CD14-positive monocyte (primary cell): Measurements from ENCODE around the gene CENPP. TPM values are rescaled to one million over a fixed set of nuclear protein-coding genes. Genes with fewer than 3 reads are reported as not detected.

Source experiments
- DNase-seq, 3 donors: peaks; one replicate each; pipeline ENCODE4 v3.0.0-alpha.2; 2011 to 2022
- H2AFZ ChIP-seq: 2 replicates; pipeline ENCODE4 v1.6.0; 2012; ENCODE audit warnings: mild to moderate bottlenecking, low read depth, low read length, inconsistent platforms; ENCODE audit not compliant: insufficient read depth, poor library complexity, severe bottlenecking
- H3K27ac ChIP-seq, 2 donors: 1 replicate in 1 of 2; 2 replicates in 1 of 2; pipeline ENCODE4 v1.5.1; 2012 to 2013; ENCODE audit warnings: low read length in 2 of 2, control low read depth in 1 of 2, inconsistent platforms in 1 of 2, low read depth in 1 of 2, mild to moderate bottlenecking in 1 of 2
- H3K27me3 ChIP-seq, 2 donors: one replicate each; pipeline versions ENCODE4 v1.6.0 to v1.6.1; 2011 to 2013; ENCODE audit warnings: low read length in 2 of 2; ENCODE audit not compliant: control insufficient read depth in 2 of 2, insufficient read depth in 2 of 2
- H3K36me3 ChIP-seq, 2 donors: replicated peaks in 1 of 2; 1 replicate in 1 of 2; 2 replicates in 1 of 2; pipeline versions ENCODE4 v1.5.1 to v1.6.1; 2012 to 2013; ENCODE audit warnings: low read length in 2 of 2, control low read depth in 1 of 2, inconsistent platforms in 1 of 2, mild to moderate bottlenecking in 1 of 2; ENCODE audit not compliant: insufficient read depth in 2 of 2, control insufficient read depth in 1 of 2
- H3K4me1 ChIP-seq, 2 donors: 1 replicate in 1 of 2; 2 replicates in 1 of 2; pipeline versions ENCODE4 v1.5.1 to v1.6.1; 2012 to 2013; ENCODE audit warnings: low read length in 2 of 2, control low read depth in 1 of 2, inconsistent platforms in 1 of 2, mild to moderate bottlenecking in 1 of 2, moderate library complexity in 1 of 2; ENCODE audit not compliant: insufficient read depth in 2 of 2, control insufficient read depth in 1 of 2
- H3K4me2 ChIP-seq: replicated peaks from 2 replicates; pipeline ENCODE3; 2012; ENCODE audit warnings: low read length, moderate library complexity, mild to moderate bottlenecking; ENCODE audit not compliant: poor library complexity, severe bottlenecking; ENCODE audit errors: extremely low read depth
- H3K4me3 ChIP-seq, 3 experiments: fragments of 200-600 bp in 1 of 3; sonication (generic) in 1 of 3; replicated peaks in 1 of 3; 1 replicate in 2 of 3; 2 replicates in 1 of 3; pipeline ENCODE4 v1.5.1; 2011 to 2013; ENCODE audit warnings: low read length in 3 of 3, mild to moderate bottlenecking in 3 of 3, control low read depth in 2 of 3, low read depth in 2 of 3, inconsistent platforms in 1 of 3, moderate library complexity in 1 of 3
- H3K79me2 ChIP-seq: 2 replicates; pipeline ENCODE4 v1.6.0; 2012; ENCODE audit warnings: mild to moderate bottlenecking, control low read depth, inconsistent platforms, low read length, moderate library complexity; ENCODE audit not compliant: insufficient read depth
- H3K9ac ChIP-seq: 2 replicates; pipeline ENCODE4 v1.6.0; 2017; ENCODE audit warnings: low read length, mild to moderate bottlenecking; ENCODE audit not compliant: insufficient read depth, poor library complexity, severe bottlenecking
- H3K9me3 ChIP-seq, 2 donors: replicated peaks in 1 of 2; 1 replicate in 1 of 2; 2 replicates in 1 of 2; pipeline versions ENCODE4 v1.5.1 to v1.6.1; 2012 to 2013; ENCODE audit warnings: low read length in 2 of 2, control low read depth in 1 of 2; ENCODE audit not compliant: control insufficient read depth in 1 of 2, insufficient read depth in 1 of 2
- H4K20me1 ChIP-seq: 2 replicates; pipeline ENCODE4 v1.6.0; 2012; ENCODE audit warnings: mild to moderate bottlenecking, low read length, control low read depth, moderate library complexity; ENCODE audit not compliant: insufficient read depth
- H3K27ac Mint-ChIP-seq, 7 donors: one replicate each; pipeline ENCODE4 v1.8.0; 2020; ENCODE audit warnings: mild to moderate bottlenecking in 7 of 7, mixed read lengths in 7 of 7, moderate library complexity in 6 of 7, inconsistent platforms in 2 of 7
- H3K27me3 Mint-ChIP-seq, 3 donors: one replicate each; pipeline ENCODE4 v1.8.0; 2021 to 2022; ENCODE audit warnings: low read depth in 3 of 3, mild to moderate bottlenecking in 3 of 3, mixed read lengths in 3 of 3, moderate library complexity in 3 of 3, inconsistent platforms in 1 of 3
- H3K36me3 Mint-ChIP-seq, 2 donors: one replicate each; pipeline ENCODE4 v1.8.0; 2020; ENCODE audit warnings: mixed read lengths in 2 of 2, inconsistent platforms in 1 of 2, mild to moderate bottlenecking in 1 of 2
- H3K4me1 Mint-ChIP-seq: one replicate; pipeline ENCODE4 v1.8.0; 2020; ENCODE audit warnings: mild to moderate bottlenecking, mixed read lengths
- H3K4me3 Mint-ChIP-seq, 2 donors: one replicate each; pipeline ENCODE4 v1.8.0; 2020; ENCODE audit warnings: mild to moderate bottlenecking in 2 of 2, mixed read lengths in 2 of 2, moderate library complexity in 1 of 2
- H3K9me3 Mint-ChIP-seq, 7 donors: one replicate each; pipeline ENCODE4 v1.8.0; 2020 to 2022; ENCODE audit warnings: mixed read lengths in 7 of 7, mild to moderate bottlenecking in 6 of 7, moderate library complexity in 6 of 7, inconsistent platforms in 2 of 7
- CTCF ChIP-seq: fragments of 200-600 bp; IDR thresholded peaks from one replicate; pipeline ENCODE4 v1.8.0; 2022; ENCODE audit warnings: antibody characterized with exemption, mild to moderate bottlenecking
- WGBS: methylation state at CpG from one replicate; pipeline ENCODE4 v1.1.5; 2013; ENCODE audit warnings: missing lambda C conversion rate; ENCODE audit not compliant: insufficient coverage; 5-methylcytosine and 5-hydroxymethylcytosine counted together
- intact Hi-C, 2 donors: fragments of 100-400 bp; cut with micrococcal nuclease; formaldehyde crosslinking; loops; one replicate each; pipeline versions ENCODE4 v1.15.0 to v1.15.1; 2023
- polyA plus RNA-seq, 3 donors: library from polyadenylated mRNA; depleted of rRNA in 1 of 3; unstranded in 2 of 3; stranded (reverse) in 1 of 3; fragments of 300-500 nt in 2 of 3; fragments of >200 nt in 1 of 3; fragmentation: Illumina TruSeq in 2 of 3; gene quantifications; 1 replicate in 2 of 3; 2 replicates in 1 of 3; pipeline ENCODE4 v1.2.3, GENCODE V29; 2012 to 2021

The CENPP gene
- polyA plus RNA-seq, 3 donors = 0.50 to 1.1 (median 1.1) TPM

DNA sequence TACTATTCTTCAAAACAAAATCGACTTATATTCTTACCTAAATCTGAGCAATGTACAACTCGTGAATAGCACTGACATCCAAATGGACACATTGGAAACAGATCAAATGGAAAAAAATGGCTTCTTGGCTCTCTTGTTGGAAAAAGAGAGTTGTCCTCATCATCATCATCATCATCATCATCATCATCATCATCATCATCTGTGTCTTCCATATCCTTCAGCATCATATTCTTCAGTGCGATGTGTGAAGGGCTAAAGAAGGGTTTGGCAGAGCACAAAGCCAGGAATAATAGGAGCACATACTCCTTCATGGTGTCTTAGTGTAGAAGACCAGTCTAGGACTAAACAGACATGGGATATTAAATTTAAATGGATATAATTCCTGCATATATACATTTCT lies 148.8 kb downstream of the CENPP start:
- no peak for DNase-seq
- intact Hi-C loops = no loop called here
- no peak overlapping the region for H2AFZ ChIP-seq
- no peak overlapping the region for H3K27ac ChIP-seq
- no peaks in the 10 kb centered on the region for H3K9me3 Mint-ChIP-seq
- H3K36me3 Mint-ChIP-seq = peaks cover 0 to 3% of the 10 kb centered on the region in 2 donors
- H3K4me1 Mint-ChIP-seq = no peaks in the 10 kb centered on the region
- H3K27me3 ChIP-seq = no peaks in the 10 kb centered on the region
- H4K20me1 ChIP-seq = no peaks in the 10 kb centered on the region
- TF ChIP-seq CTCF = no peak
- no peaks in the 10 kb centered on the region for H3K36me3 ChIP-seq
- H3K4me2 ChIP-seq = no peak overlapping the region
- H3K4me1 ChIP-seq = no peaks in the 10 kb centered on the region
- no peak overlapping the region for H3K4me3 Mint-ChIP-seq
- H3K4me3 ChIP-seq = no peak overlapping the region
- H3K9me3 ChIP-seq = no peaks in the 10 kb centered on the region
- H3K79me2 ChIP-seq = no peaks in the 10 kb centered on the region
- H3K9ac ChIP-seq = no peak overlapping the region
- no CpG with 5 or more reads among the region's 3 CpGs for WGBS
- H3K27ac Mint-ChIP-seq = no peak overlapping the region
- peaks cover 0 to 2% (median 0%) of the 10 kb centered on the region in 3 donors for H3K27me3 Mint-ChIP-seq

DNA sequence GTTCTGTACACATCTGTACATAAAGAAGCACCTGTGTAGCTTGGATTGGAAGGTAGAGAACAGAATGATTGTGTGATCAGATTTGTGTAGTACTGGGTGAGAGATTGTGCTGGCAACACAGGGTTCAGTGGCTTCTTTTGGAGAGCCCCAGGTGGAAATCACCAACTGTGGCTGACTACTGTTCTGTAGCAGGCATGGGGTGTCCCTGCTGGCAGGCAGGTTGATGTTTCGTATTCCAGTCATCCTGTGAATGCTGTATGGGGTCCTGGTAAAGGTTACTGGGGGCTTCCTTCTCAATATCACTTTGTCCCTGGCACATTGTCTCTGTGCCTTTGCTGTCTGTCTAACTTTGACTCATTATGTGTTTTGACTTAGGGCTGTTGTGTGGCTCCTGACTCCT lies 151.2 kb downstream of the CENPP start:
- no CpG with 5 or more reads among the region's 1 CpG for WGBS
- H3K36me3 Mint-ChIP-seq = peaks cover 0 to 3% of the 10 kb centered on the region in 2 donors

More for the DNA sequence above, 151.2 kb downstream of the CENPP start:
- no peaks in the 10 kb centered on the region for H3K79me2 ChIP-seq
- Mint-ChIP-seq H3K27me3 (peaks cover 0 to under 1% (median 0%) of the 10 kb centered on the region in 3 donors), H3K27ac (no peak overlapping the region), H3K4me3 (no peak overlapping the region), H3K4me1 (peaks cover 4% of the 10 kb centered on the region), H3K9me3 (no peaks in the 10 kb centered on the region)
- H4K20me1 ChIP-seq = no peaks in the 10 kb centered on the region
- no peak overlapping the region for H3K4me3 ChIP-seq
- no peaks in the 10 kb centered on the region for H3K27me3 ChIP-seq
- H3K4me1 ChIP-seq = no peaks in the 10 kb centered on the region
- TF ChIP-seq CTCF = no peak
- DNase-seq = no peak
- H3K4me2 ChIP-seq = no peak overlapping the region
- H2AFZ ChIP-seq = no peak overlapping the region
- H3K9me3 ChIP-seq = no peaks in the 10 kb centered on the region
- no peaks in the 10 kb centered on the region for H3K36me3 ChIP-seq
- no peak overlapping the region for H3K9ac ChIP-seq
- intact Hi-C loops = no loop called here
- no peak overlapping the region for H3K27ac ChIP-seq
